ENCODE results near the gene QRSL1. TPM values are rescaled to one million over a fixed set of nuclear protein-coding genes. Genes with fewer than 3 reads are reported as not detected.

The QRSL1 gene
- polyA plus RNA-seq, 3 donors, result 5.7 to 7.8 (median 5.8) TPM

- Histone ChIP-seq H3K4me1 (ENCODE audit: control insufficient read depth in 1 of 2, insufficient read depth in 2 of 2, low read length in 2 of 2) (no peaks in the 10 kb centered on the region), H3K9me3 (replicated peaks in 1 of 2; ENCODE audit: control insufficient read depth in 1 of 2, insufficient read depth in 1 of 2, low read length in 2 of 2) (no peaks in the 10 kb centered on the region), H4K20me1 (ENCODE audit: insufficient read depth, low read length) (no peaks in the 10 kb centered on the region), H3K36me3 (replicated peaks in 1 of 2; ENCODE audit: control insufficient read depth in 1 of 2, insufficient read depth in 2 of 2, low read length in 2 of 2) (peaks cover 57 to 86% of the 10 kb centered on the region in 2 donors), H3K79me2 (ENCODE audit: insufficient read depth, low read length) (no peaks in the 10 kb centered on the region), H3K27ac (ENCODE audit: low read depth in 1 of 2, low read length in 2 of 2) (no peak overlapping the region), H3K4me3 (replicated peaks in 1 of 3; ENCODE audit: low read depth in 2 of 3, low read length in 3 of 3) (no peak overlapping the region), H3K27me3 (ENCODE audit: control insufficient read depth in 2 of 2, insufficient read depth in 2 of 2, low read length in 2 of 2) (no peaks in the 10 kb centered on the region), H3K4me2 (replicated peaks; ENCODE audit: extremely low read depth, low read length, poor library complexity, severe bottlenecking) (no peak overlapping the region), H3K9ac (ENCODE audit: insufficient read depth, low read length, poor library complexity, severe bottlenecking) (no peak overlapping the region), H2AFZ (ENCODE audit: insufficient read depth, low read depth, low read length, poor library complexity, severe bottlenecking) (no peak overlapping the region)
- H3K4me1 Mint-ChIP-seq, result no peaks in the 10 kb centered on the region
- no peaks in the 10 kb centered on the region for H3K27me3 Mint-ChIP-seq (ENCODE audit: low read depth in 3 of 3)
- H3K36me3 Mint-ChIP-seq, result peaks cover 63 to 79% of the 10 kb centered on the region in 2 donors
- DNase-seq, result no peak
- peaks cover 0 to 5% (median 0%) of the 10 kb centered on the region in 7 donors for H3K9me3 Mint-ChIP-seq
- WGBS (ENCODE audit: insufficient coverage), result no CpG with 5 or more reads among the region's 7 CpGs
- TF ChIP-seq CTCF (IDR thresholded peaks at IDR 0.05), result no peak
- peak overlapping the region in 1 of 7 donors; percentile 35 for H3K27ac Mint-ChIP-seq
- intact Hi-C loops (cut with micrococcal nuclease), result no loop called here
- no peak overlapping the region for H3K4me3 Mint-ChIP-seq
Measured at GRCh38 chr6:106648651-106649308, 19.4 kb downstream of the QRSL1 start.

GRCh38 chr6:106658469-106658868 lies 29.1 kb downstream of the QRSL1 start:
- intact Hi-C loops (cut with micrococcal nuclease), result no loop called here
- H3K4me1 ChIP-seq (ENCODE audit: control insufficient read depth in 1 of 2, insufficient read depth in 2 of 2, low read length in 2 of 2), result no peaks in the 10 kb centered on the region
- H3K27me3 ChIP-seq (ENCODE audit: control insufficient read depth in 2 of 2, insufficient read depth in 2 of 2, low read length in 2 of 2), result no peaks in the 10 kb centered on the region
- H3K9me3 Mint-ChIP-seq, result peaks cover 23 to 40% (median 36%) of the 10 kb centered on the region in 7 donors
- no peak overlapping the region for H3K4me3 Mint-ChIP-seq
- WGBS (ENCODE audit: insufficient coverage), result no CpG with 5 or more reads among the region's 4 CpGs
- H3K9me3 ChIP-seq (replicated peaks in 1 of 2; ENCODE audit: control insufficient read depth in 1 of 2, insufficient read depth in 1 of 2, low read length in 2 of 2), result peaks cover 22 to 24% of the 10 kb centered on the region in 2 donors
- peaks cover 80 to 99% of the 10 kb centered on the region in 2 donors for H3K36me3 Mint-ChIP-seq
- no peak for TF ChIP-seq CTCF (IDR thresholded peaks at IDR 0.05)
- no peaks in the 10 kb centered on the region for H3K27me3 Mint-ChIP-seq (ENCODE audit: low read depth in 3 of 3)
- no peak overlapping the region for H3K9ac ChIP-seq (ENCODE audit: insufficient read depth, low read length, poor library complexity, severe bottlenecking)
- no peaks in the 10 kb centered on the region for H3K79me2 ChIP-seq (ENCODE audit: insufficient read depth, low read length)
- no peak overlapping the region for H3K27ac ChIP-seq (ENCODE audit: low read depth in 1 of 2, low read length in 2 of 2)
- no peak overlapping the region for H3K4me3 ChIP-seq (replicated peaks in 1 of 3; ENCODE audit: low read depth in 2 of 3, low read length in 3 of 3)
- H3K4me1 Mint-ChIP-seq, result no peaks in the 10 kb centered on the region
- no peak overlapping the region for H2AFZ ChIP-seq (ENCODE audit: insufficient read depth, low read depth, low read length, poor library complexity, severe bottlenecking)
- H3K36me3 ChIP-seq (replicated peaks in 1 of 2; ENCODE audit: control insufficient read depth in 1 of 2, insufficient read depth in 2 of 2, low read length in 2 of 2), result peaks cover 71 to 99% of the 10 kb centered on the region in 2 donors
- H3K27ac Mint-ChIP-seq, result no peak overlapping the region
- no peaks in the 10 kb centered on the region for H4K20me1 ChIP-seq (ENCODE audit: insufficient read depth, low read length)
- no peak overlapping the region for H3K4me2 ChIP-seq (replicated peaks; ENCODE audit: extremely low read depth, low read length, poor library complexity, severe bottlenecking)
- DNase-seq, result no peak

Measured in CD14-positive monocyte (primary cell).